HFF-Myc (cell line): ENCODE data around the gene CSMD2.

Experiments
- DNase-seq: peaks from one replicate; pipeline ENCODE4 v3.0.0-alpha.2; 2011; ENCODE audit warnings: low read depth; ENCODE audit errors: extremely low read depth
- H3K4me3 ChIP-seq: replicated peaks from 2 replicates; pipeline ENCODE4 v1.5.1; 2011; ENCODE audit warnings: low read depth, mild to moderate bottlenecking, control low read depth, low read length
- CTCF ChIP-seq: IDR thresholded peaks from 2 replicates; pipeline ENCODE4 v1.5.1; 2012; ENCODE audit warnings: mild to moderate bottlenecking, low read depth, low read length, control low read depth; ENCODE audit errors: missing control alignments

CSMD2 gene

GRCh38 chr1:33683913-33684312 lies 481.1 kb downstream of the CSMD2 start:
- no peak overlapping the region for H3K4me3 ChIP-seq
- no peak for DNase-seq
- TF ChIP-seq CTCF: no peak

GRCh38 chr1:33682371-33682770 lies 482.7 kb downstream of the CSMD2 start:
- TF ChIP-seq CTCF: no peak
- no peak overlapping the region for H3K4me3 ChIP-seq
- DNase-seq: no peak

GRCh38 chr1:33680281-33680840 lies 484.7 kb downstream of the CSMD2 start:
- no peak for TF ChIP-seq CTCF
- no peak for DNase-seq

GRCh38 chr1:33670567-33670966 lies 494.5 kb downstream of the CSMD2 start:
- no peak for DNase-seq
- no peak for TF ChIP-seq CTCF
- no peak overlapping the region for H3K4me3 ChIP-seq

More at GRCh38 chr1:33680281-33680840, 484.7 kb downstream of the CSMD2 start:
- no peak overlapping the region for H3K4me3 ChIP-seq

GRCh38 chr1:33668695-33669094 lies 496.3 kb downstream of the CSMD2 start:
- no peak for TF ChIP-seq CTCF
- no peak for DNase-seq
- no peak overlapping the region for H3K4me3 ChIP-seq

GRCh38 chr1:33667386-33668282 lies 497.4 kb downstream of the CSMD2 start:
- DNase-seq: no peak

More at GRCh38 chr1:33667386-33668282, 497.4 kb downstream of the CSMD2 start:
- no peak for TF ChIP-seq CTCF
- no peak overlapping the region for H3K4me3 ChIP-seq
